HepG2 (cell line): ENCODE measurements around the gene UBALD1. TPM values are rescaled to one million over a fixed set of nuclear protein-coding genes. Genes with fewer than 3 reads are reported as not detected.

Experiments
- ARNTL ChIP-seq: sonication (generic); formaldehyde crosslinking; IDR thresholded peaks from 2 replicates; pipeline ENCODE4 v1.4.0; 2020; ENCODE audit warnings: mild to moderate bottlenecking, missing genetic modification reagents
- ASH2L ChIP-seq: fragments of 300-600, 200-600 bp; sonication (generic); IDR thresholded peaks from 2 replicates; pipeline ENCODE4 v1.7.0; 2017; ENCODE audit warnings: low read depth, mild to moderate bottlenecking, moderate library complexity, mixed read lengths, low read length; ENCODE audit not compliant: insufficient read length
- ATF7-NPFF ChIP-seq: sonication (generic); formaldehyde crosslinking; IDR thresholded peaks from 2 replicates; pipeline ENCODE4 v1.8.1; 2023; ENCODE audit warnings: mild to moderate bottlenecking, low read depth, missing genetic modification reagents, moderate library complexity
- BCL6 ChIP-seq: IDR thresholded peaks from 2 replicates; pipeline ENCODE4 v1.6.1; 2016; ENCODE audit warnings: missing genetic modification reagents, missing compliant biosample characterization
- FOXC1 ChIP-seq: sonication (generic); formaldehyde crosslinking; IDR thresholded peaks from 2 replicates; pipeline ENCODE4 v1.8.0; 2022; ENCODE audit warnings: mild to moderate bottlenecking, missing genetic modification reagents, borderline replicate concordance
- HNRNPH1 ChIP-seq: fragments of 200-400 bp; formaldehyde crosslinking; optimal IDR thresholded peaks from 2 replicates; pipeline ENCODE3; 2017; ENCODE audit warnings: mild to moderate bottlenecking, low read depth, low read length
- HNRNPL ChIP-seq: fragments of 200-400 bp; formaldehyde crosslinking; IDR thresholded peaks from 2 replicates; pipeline ENCODE4 v1.6.1; 2017; ENCODE audit warnings: mild to moderate bottlenecking, low read depth, low read length
- HNRNPLL ChIP-seq: fragments of 200-400 bp; formaldehyde crosslinking; IDR thresholded peaks from 2 replicates; pipeline ENCODE4 v1.6.1; 2017; ENCODE audit warnings: mild to moderate bottlenecking, low read depth, low read length; ENCODE audit not compliant: poor library complexity, severe bottlenecking
- NFATC3 ChIP-seq: sonication (generic); formaldehyde crosslinking; IDR thresholded peaks from 2 replicates; pipeline ENCODE4 v1.5.1; 2020; ENCODE audit warnings: mild to moderate bottlenecking, missing genetic modification reagents
- RELA ChIP-seq: sonication (generic); formaldehyde crosslinking; IDR thresholded peaks from 2 replicates; pipeline ENCODE4 v1.4.0; 2020; ENCODE audit warnings: missing genetic modification reagents
- SNAPC5 ChIP-seq: sonication (generic); formaldehyde crosslinking; IDR thresholded peaks from 2 replicates; pipeline ENCODE4 v1.8.1; 2023; ENCODE audit warnings: mild to moderate bottlenecking, missing genetic modification reagents, borderline replicate concordance
- SOX5 ChIP-seq: IDR thresholded peaks from 2 replicates; pipeline ENCODE4 v1.6.1; 2016; ENCODE audit warnings: borderline replicate concordance
- THAP11 ChIP-seq: IDR thresholded peaks from 2 replicates; pipeline ENCODE4 v1.6.1; 2016; ENCODE audit warnings: missing biosample characterization, missing genetic modification reagents
- ZBTB40 ChIP-seq, 2 experiments: fragments of 450-650 bp in 1 of 2; sonication (generic) in 1 of 2; formaldehyde crosslinking in 1 of 2; IDR thresholded peaks; 2 replicates each; pipeline versions ENCODE4 v1.6.1 to v1.8.0; 2016 to 2022; ENCODE audit warnings: antibody characterized with exemption in 1 of 2, mild to moderate bottlenecking in 1 of 2, missing genetic modification reagents in 1 of 2
- ZMYM4 ChIP-seq: sonication (generic); formaldehyde crosslinking; IDR thresholded peaks from 2 replicates; pipeline ENCODE4 v1.8.1; 2023; ENCODE audit warnings: mild to moderate bottlenecking, missing genetic modification reagents
- ZNF138 ChIP-seq: sonication (generic); formaldehyde crosslinking; IDR thresholded peaks from 2 replicates; pipeline ENCODE4 v1.5.0; 2020; ENCODE audit warnings: mild to moderate bottlenecking, low read depth, missing genetic modification reagents
- ZNF225 ChIP-seq: sonication (generic); formaldehyde crosslinking; IDR thresholded peaks from 2 replicates; pipeline ENCODE4 v1.4.0; 2020; ENCODE audit warnings: mild to moderate bottlenecking, missing genetic modification reagents
- ZNF703 ChIP-seq: sonication (generic); formaldehyde crosslinking; IDR thresholded peaks from 2 replicates; pipeline ENCODE4 v1.5.1; 2020; ENCODE audit warnings: missing genetic modification reagents, mild to moderate bottlenecking, moderate library complexity, borderline replicate concordance
- ZNF773 ChIP-seq: sonication (generic); formaldehyde crosslinking; IDR thresholded peaks from 2 replicates; pipeline ENCODE4 v1.4.0; 2020; ENCODE audit warnings: missing genetic modification reagents, borderline replicate concordance
- ZNF775 ChIP-seq: sonication (generic); formaldehyde crosslinking; IDR thresholded peaks from 2 replicates; pipeline ENCODE4 v1.4.0; 2020; ENCODE audit warnings: missing genetic modification reagents, mild to moderate bottlenecking, moderate library complexity, borderline replicate concordance
- polyA plus RNA-seq, 8 experiments: library from polyadenylated mRNA; depleted of rRNA in 3 of 8; stranded (reverse) in 7 of 8; unstranded in 1 of 8; fragments of >200 nt; fragmentation: Illumina TruSeq in 4 of 8; extraction: Trizol in 4 of 8; gene quantifications; 2 replicates each; pipeline versions ENCODE4 v1.2.1 to v1.2.3, GENCODE V29; 2011 to 2016; ENCODE audit warnings: low read depth in 4 of 8, missing spikeins in 1 of 8, mixed read lengths in 1 of 8; ENCODE audit not compliant: insufficient read depth in 1 of 8
- total RNA-seq, 5 experiments: library from RNA; depleted of rRNA; stranded (reverse); fragments of >200 nt; fragmentation: Illumina TruSeq; extraction: Trizol; gene quantifications; 2 replicates each; pipeline ENCODE4 v1.2.3, GENCODE V29; 2016; ENCODE audit warnings: low read depth in 1 of 5

UBALD1 gene
- total and polyA plus RNA-seq, 2 of the 13 experiments (the other 11 are each of a cell fraction or from before 2014, with no cell fraction given), result 6.8 to 12.3 TPM

GRCh38 chr16:4624827-4625559 is 10.3 kb upstream of the UBALD1 start (continued):
- TF ChIP-seq ZNF138 (CRISPR knock-in tag) (no peak), FOXC1 (no peak), ATF7-NPFF (CRISPR knock-in tag) (peak; percentile 81; the same call in 1 of the 2 replicates), ASH2L (peak; percentile 82), NFATC3 (CRISPR knock-in tag) (no peak), RELA (CRISPR knock-in tag) (no peak), HNRNPL (no peak), ZNF225 (CRISPR knock-in tag) (no peak), ZNF703 (CRISPR knock-in tag) (no peak), ZNF773 (peak; percentile 79; the same call in 1 of the 2 replicates), ZBTB40 (IDR thresholded peaks at IDR 0.05) (no peak), ZBTB40 (CRISPR knock-in tag; IDR thresholded peaks at IDR 0.05) (no peak), SOX5 (CRISPR knock-in tag) (peak; percentile 9; the same call in 1 of the 2 replicates), ZMYM4 (CRISPR knock-in tag) (no peak), THAP11 (CRISPR knock-in tag) (no peak; the same call in 1 of the 2 replicates), BCL6 (no peak; the same call in 1 of the 2 replicates), ZNF775 (CRISPR knock-in tag) (no peak), ARNTL (CRISPR knock-in tag) (peak; percentile 33; the same call in 1 of the 2 replicates), HNRNPH1 (no peak), SNAPC5 (CRISPR knock-in tag) (no peak), HNRNPLL (peak; percentile 13)
